HL-60/S4 treated with phorbol 12-myristate 13-acetate at 8.2 ng/mL for 4 days and 3 days (cell line): ENCODE measurements around the gene WDR76.

Experiments
- in situ Hi-C: fragments of 300-500 bp; cut with MboI; formaldehyde crosslinking; loops from 2 replicates; pipeline ENCODE4 v1.15.0; 2022; ENCODE audit warnings: low sequenced_read_pairs

WDR76 gene

DNA sequence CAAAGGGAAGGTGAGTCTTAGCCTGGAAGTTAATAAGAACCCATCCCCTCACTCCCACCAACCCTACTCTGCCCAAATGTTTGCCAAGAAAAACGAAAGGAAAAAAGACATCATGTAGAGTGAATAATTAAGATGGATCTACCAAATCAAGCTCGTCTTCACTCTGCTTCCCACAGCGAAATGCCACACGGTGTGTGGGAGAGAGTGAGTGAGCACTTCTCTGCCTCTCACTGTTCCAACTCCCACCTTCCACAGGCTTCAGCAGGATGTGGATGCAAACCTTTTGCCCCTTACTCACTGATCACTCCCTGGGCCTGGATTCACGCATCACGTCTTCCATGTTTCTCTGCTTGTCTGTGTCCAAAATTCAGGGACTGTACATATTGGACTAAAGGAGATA lies 85.4 kb downstream of the WDR76 start:
- in situ Hi-C loops = no loop called here

DNA sequence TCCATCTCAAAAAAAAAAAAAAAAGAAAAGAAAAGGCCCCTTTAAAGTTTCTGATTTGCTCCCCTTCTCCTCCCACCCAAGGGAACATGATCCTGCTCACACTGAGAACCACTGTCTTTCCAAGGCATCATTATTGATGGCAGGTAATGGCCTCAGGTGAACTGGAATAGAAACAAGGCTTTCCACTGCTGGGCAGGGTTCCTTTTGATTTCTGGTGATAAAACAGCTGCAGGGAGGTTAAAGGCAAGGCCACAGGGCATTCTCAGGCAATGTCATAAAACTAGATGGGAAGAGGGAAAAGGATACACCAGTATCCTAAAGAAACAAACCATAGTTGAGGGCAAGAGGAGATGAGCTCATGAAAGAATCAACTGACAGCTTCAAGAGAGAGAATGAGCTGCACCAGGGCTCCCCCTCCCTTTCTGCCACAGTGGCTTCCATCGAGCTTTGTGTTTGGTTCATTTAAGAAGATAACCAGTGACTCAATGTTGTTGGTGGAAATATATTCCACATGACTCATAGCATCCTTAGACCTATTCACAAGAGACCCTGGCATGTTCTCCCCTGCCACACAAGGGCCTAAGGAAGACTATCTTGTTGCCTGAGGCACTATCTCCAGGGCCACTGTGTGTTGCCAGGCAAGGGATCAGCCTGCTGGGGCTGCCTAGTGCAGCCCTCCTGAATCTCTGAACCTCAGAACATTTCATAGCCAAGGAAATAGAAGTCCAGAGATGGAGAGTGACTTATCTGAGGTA lies 86.4 kb downstream of the WDR76 start:
- in situ Hi-C loops = no loop called here

DNA sequence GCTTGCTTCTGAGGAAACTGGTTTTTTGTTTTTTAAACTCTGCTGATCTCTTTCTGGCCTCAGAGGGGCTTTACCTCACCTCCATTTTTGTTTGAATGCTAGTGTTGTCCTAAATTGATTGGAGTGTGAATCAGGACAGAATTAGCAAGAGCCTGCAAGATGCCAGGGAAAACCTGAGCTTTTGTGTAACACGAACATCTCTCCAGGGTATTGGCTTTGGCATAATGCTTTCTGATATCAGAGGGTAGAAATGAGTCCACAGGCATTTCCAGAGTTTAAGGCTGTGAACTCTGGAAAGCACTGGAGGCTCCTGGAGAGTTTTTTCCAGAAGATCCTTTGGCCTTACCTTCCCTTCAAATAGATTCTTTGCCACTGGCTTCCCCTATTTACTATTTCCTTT lies 87.1 kb downstream of the WDR76 start:
- in situ Hi-C loops = no loop called here

- in situ Hi-C loops = no loop called here
Observed at GRCh38 chr15:43915631-43916325, 89.0 kb downstream of the WDR76 start.

- in situ Hi-C loops = no loop called here
Observed at GRCh38 chr15:43916326-43916660, 89.5 kb downstream of the WDR76 start.
